SK-N-SH (cell line): ENCODE results near the gene SPTLC1. TPM values are rescaled to one million over a fixed set of nuclear protein-coding genes. Genes with fewer than 3 reads are reported as not detected.
"Not testable (repeated sequence)": the region's sequence is repeated elsewhere in the genome, so short reads cannot be mapped to it uniquely, and the experiment has no call there.

Experiments used
- CTCF ChIA-PET: fragments of 300-600, 350-600 bp; formaldehyde crosslinking; extraction: SDS; loops from one replicate; lab custom pipeline; 2021; lab: Yijun Ruan, JAX
- POLR2A ChIA-PET: fragments of 350-600 bp; sonication (Branson Sonifier 250); formaldehyde crosslinking; extraction: SDS; loops from one replicate; lab custom pipeline; 2020; ENCODE audit warnings: antibody characterized with exemption, inconsistent platforms; lab: Yijun Ruan, JAX
- DNase-seq: peaks from one replicate; pipeline ENCODE4 v3.0.0; 2012
- H2AFZ ChIP-seq: fragments of 200-600 bp; sonication (generic); 2 replicates; pipeline ENCODE4 v1.8.1; 2016; ENCODE audit warnings: antibody characterized with exemption, mild to moderate bottlenecking, low read depth
- H3F3A ChIP-seq: fragments of 200-600 bp; sonication (generic); replicated peaks from 2 replicates; pipeline ENCODE3; 2016; ENCODE audit warnings: antibody characterized with exemption, mild to moderate bottlenecking; ENCODE audit not compliant: insufficient read depth
- H3K27ac ChIP-seq, 2 experiments: fragments of 200-500 bp in 1 of 2; fragments of 200-600 bp in 1 of 2; sonication (Bioruptor generic) in 1 of 2; sonication (generic), shearing (Covaris generic) in 1 of 2; 2 replicates each; pipeline versions ENCODE4 v1.5.1 to v1.6.1; 2014 to 2016; ENCODE audit warnings: low read depth in 2 of 2, inconsistent platforms in 1 of 2, low read length in 1 of 2, mild to moderate bottlenecking in 1 of 2, mixed read lengths in 1 of 2
- H3K27me3 ChIP-seq: fragments of 200-600 bp; sonication (generic), shearing (Covaris generic); 2 replicates; pipeline ENCODE4 v1.6.1; 2016; ENCODE audit warnings: mixed run types; ENCODE audit not compliant: insufficient read depth
- H3K36me3 ChIP-seq, 2 experiments: fragments of 200-500 bp in 1 of 2; fragments of 200-600 bp in 1 of 2; sonication (Bioruptor generic) in 1 of 2; sonication (generic) in 1 of 2; replicated peaks in 1 of 2; 2 replicates each; pipeline versions ENCODE3 to v1.5.1; 2014 to 2016; ENCODE audit warnings: low read length in 1 of 2, mild to moderate bottlenecking in 1 of 2; ENCODE audit not compliant: insufficient read depth in 2 of 2, control insufficient read depth in 1 of 2
- H3K4me1 ChIP-seq, 2 experiments: fragments of 200-500 bp in 1 of 2; fragments of 200-600 bp in 1 of 2; sonication (Bioruptor generic) in 1 of 2; sonication (generic), shearing (Covaris generic) in 1 of 2; 2 replicates each; pipeline versions ENCODE4 v1.5.1 to v1.6.1; 2014 to 2016; ENCODE audit warnings: low read depth in 1 of 2, low read length in 1 of 2, mixed run types in 1 of 2; ENCODE audit not compliant: insufficient read depth in 2 of 2, control insufficient read depth in 1 of 2
- H3K4me2 ChIP-seq: fragments of 200-600 bp; sonication (generic), shearing (Covaris generic); 2 replicates; pipeline ENCODE4 v1.6.1; 2017; ENCODE audit warnings: mixed run types
- H3K4me3 ChIP-seq, 2 experiments: fragments of 200-500 bp in 1 of 2; fragments of 200-600 bp in 1 of 2; sonication (Bioruptor generic) in 1 of 2; sonication (generic), shearing (Covaris generic) in 1 of 2; 2 replicates each; pipeline versions ENCODE4 v1.5.1 to v1.8.1; 2014 to 2016; ENCODE audit warnings: low read depth in 2 of 2, inconsistent platforms in 1 of 2, low read length in 1 of 2, mild to moderate bottlenecking in 1 of 2, mixed read lengths in 1 of 2, moderate library complexity in 1 of 2
- H3K79me2 ChIP-seq: fragments of 200-600 bp; sonication (generic); 2 replicates; pipeline ENCODE4 v1.8.1; 2017; ENCODE audit warnings: mild to moderate bottlenecking; ENCODE audit not compliant: insufficient read depth
- H3K9ac ChIP-seq: fragments of 200-600 bp; sonication (generic); 2 replicates; pipeline ENCODE4 v1.6.1; 2017; ENCODE audit warnings: mixed run types
- H3K9me2 ChIP-seq: fragments of 200-600 bp; sonication (generic); 2 replicates; pipeline ENCODE4 v1.6.1; 2017; ENCODE audit warnings: mixed run types
- H3K9me3 ChIP-seq: fragments of 200-600 bp; sonication (generic); 2 replicates; pipeline ENCODE4 v1.6.1; 2017; ENCODE audit warnings: mixed run types, mild to moderate bottlenecking, moderate library complexity
- H4K20me1 ChIP-seq: fragments of 200-600 bp; sonication (generic); 2 replicates; pipeline ENCODE4 v1.6.1; 2017; ENCODE audit warnings: mild to moderate bottlenecking, mixed run types; ENCODE audit not compliant: insufficient read depth
- EP300 ChIP-seq, 2 experiments: IDR thresholded peaks; 2 replicates each; pipeline versions ENCODE4 v1.4.0 to v1.6.1; 2012; ENCODE audit warnings: borderline replicate concordance in 1 of 2, low read depth in 1 of 2, low read length in 1 of 2
- EZH2phosphoT487 ChIP-seq: fragments of 200-600 bp; sonication (generic); IDR thresholded peaks from 2 replicates; pipeline ENCODE4 v1.6.1; 2017; ENCODE audit warnings: low read depth, mixed run types, mild to moderate bottlenecking, antibody characterized with exemption, moderate library complexity, borderline replicate concordance
- FOSL2 ChIP-seq: IDR thresholded peaks from 2 replicates; pipeline ENCODE4 v1.4.0; 2012; ENCODE audit warnings: low read depth, mild to moderate bottlenecking, moderate library complexity, borderline replicate concordance
- FOXM1 ChIP-seq: IDR thresholded peaks from 2 replicates; pipeline ENCODE4 v1.4.0; 2012; ENCODE audit warnings: low read depth, mild to moderate bottlenecking
- GATA2 ChIP-seq: sonication (generic); formaldehyde crosslinking; IDR thresholded peaks from 2 replicates; pipeline ENCODE4 v1.5.0; 2020; ENCODE audit warnings: mild to moderate bottlenecking, missing genetic modification reagents
- JUND ChIP-seq: IDR thresholded peaks from 2 replicates; pipeline ENCODE4 v1.4.0; 2012
- MXI1 ChIP-seq: IDR thresholded peaks from 2 replicates; pipeline ENCODE4 v1.6.1; 2012; ENCODE audit warnings: mild to moderate bottlenecking, low read depth, low read length, improper control_type of control experiment
- RFX5 ChIP-seq: IDR thresholded peaks from 2 replicates; pipeline ENCODE4 v1.6.1; 2012; ENCODE audit warnings: mild to moderate bottlenecking, improper control_type of control experiment, low read length
- RXRA ChIP-seq: IDR thresholded peaks from 2 replicates; pipeline ENCODE4 v1.4.0; 2012; ENCODE audit warnings: low read depth, mild to moderate bottlenecking, borderline replicate concordance
- SIN3A ChIP-seq: IDR thresholded peaks from 2 replicates; pipeline ENCODE4 v1.6.1; 2012; ENCODE audit warnings: low read depth, mild to moderate bottlenecking, low read length, moderate library complexity, borderline replicate concordance
- SMC3 ChIP-seq: IDR thresholded peaks from 2 replicates; pipeline ENCODE4 v1.6.1; 2012; ENCODE audit warnings: low read depth, low read length, improper control_type of control experiment
- TAF1 ChIP-seq: IDR thresholded peaks from 2 replicates; pipeline ENCODE4 v1.6.1; 2012; ENCODE audit warnings: low read depth, mild to moderate bottlenecking, low read length, moderate library complexity, borderline replicate concordance
- TEAD4 ChIP-seq: IDR thresholded peaks from 2 replicates; pipeline ENCODE4 v1.4.0; 2012; ENCODE audit warnings: mild to moderate bottlenecking, borderline replicate concordance; ENCODE audit not compliant: insufficient read depth
- YY1 ChIP-seq: IDR thresholded peaks from 2 replicates; pipeline ENCODE4 v1.4.0; 2012; ENCODE audit warnings: low read depth, mild to moderate bottlenecking
- WGBS: methylation state at CpG from one replicate; pipeline ENCODE4 v1.1.6; 2017; ENCODE audit warnings: low lambda C conversion rate; 5-methylcytosine and 5-hydroxymethylcytosine counted together
- polyA plus RNA-seq, 3 experiments: library from polyadenylated mRNA; depleted of rRNA; stranded (reverse); fragments of >200 nt; gene quantifications; 2 replicates each; pipeline ENCODE4 v1.2.3, GENCODE V29; 2012
- TF ChIP-seq, protein P1 (sequence below): fragments of 200-600 bp; sonication (generic); IDR thresholded peaks from 2 replicates; pipeline ENCODE4 v1.6.1; 2017; ENCODE audit warnings: antibody characterized with exemption, mild to moderate bottlenecking, moderate library complexity
- TF ChIP-seq, protein P2 (sequence below): IDR thresholded peaks from 2 replicates; pipeline ENCODE4; 2012
- TF ChIP-seq, protein P3 (sequence below): IDR thresholded peaks from 2 replicates; pipeline ENCODE4 v1.4.0; 2012; ENCODE audit warnings: low read depth, borderline replicate concordance
- TF ChIP-seq, protein P4 (sequence below): fragments of 150-350 bp; IDR thresholded peaks from 2 replicates; pipeline ENCODE4 v1.6.1; 2017; ENCODE audit warnings: antibody characterized with exemption, low read length, low read depth, borderline replicate concordance
- TF ChIP-seq, protein P5 (sequence below): fragments of 150-350 bp; IDR thresholded peaks from 2 replicates; pipeline ENCODE4 v1.6.1; 2016; ENCODE audit warnings: mild to moderate bottlenecking, low read depth, low read length

The SPTLC1 gene
- polyA plus RNA-seq, 1 of the 3 experiments (the other 2 are of a cell fraction): 53.9 TPM

DNA sequence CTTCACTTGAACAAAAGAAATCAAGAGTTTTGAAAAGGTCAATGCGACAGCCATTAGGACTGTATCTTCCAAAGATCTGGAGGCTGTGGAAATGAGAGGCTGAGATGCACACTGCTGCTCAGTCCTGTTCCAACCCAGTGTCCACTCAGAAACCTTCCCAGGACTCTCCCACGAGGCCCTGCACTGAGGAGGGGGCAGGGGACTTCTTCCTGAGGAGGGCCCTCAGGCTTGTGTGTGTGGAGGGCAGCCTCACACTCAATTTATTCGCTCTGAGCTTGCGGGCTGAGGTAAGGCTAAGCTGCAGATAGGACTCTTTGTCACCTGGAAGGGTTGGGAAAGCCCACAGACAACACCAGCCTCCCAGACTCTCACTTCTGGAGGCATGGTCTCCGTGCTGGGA is 95.6 kb downstream of the SPTLC1 start (continued):
- TF ChIP-seq, protein P1, sequence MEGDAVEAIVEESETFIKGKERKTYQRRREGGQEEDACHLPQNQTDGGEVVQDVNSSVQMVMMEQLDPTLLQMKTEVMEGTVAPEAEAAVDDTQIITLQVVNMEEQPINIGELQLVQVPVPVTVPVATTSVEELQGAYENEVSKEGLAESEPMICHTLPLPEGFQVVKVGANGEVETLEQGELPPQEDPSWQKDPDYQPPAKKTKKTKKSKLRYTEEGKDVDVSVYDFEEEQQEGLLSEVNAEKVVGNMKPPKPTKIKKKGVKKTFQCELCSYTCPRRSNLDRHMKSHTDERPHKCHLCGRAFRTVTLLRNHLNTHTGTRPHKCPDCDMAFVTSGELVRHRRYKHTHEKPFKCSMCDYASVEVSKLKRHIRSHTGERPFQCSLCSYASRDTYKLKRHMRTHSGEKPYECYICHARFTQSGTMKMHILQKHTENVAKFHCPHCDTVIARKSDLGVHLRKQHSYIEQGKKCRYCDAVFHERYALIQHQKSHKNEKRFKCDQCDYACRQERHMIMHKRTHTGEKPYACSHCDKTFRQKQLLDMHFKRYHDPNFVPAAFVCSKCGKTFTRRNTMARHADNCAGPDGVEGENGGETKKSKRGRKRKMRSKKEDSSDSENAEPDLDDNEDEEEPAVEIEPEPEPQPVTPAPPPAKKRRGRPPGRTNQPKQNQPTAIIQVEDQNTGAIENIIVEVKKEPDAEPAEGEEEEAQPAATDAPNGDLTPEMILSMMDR: no peak
- TF ChIP-seq RXRA (no peak), SMC3 (no peak), GATA2 (CRISPR knock-in tag) (no peak), RFX5 (no peak), JUND (no peak)

DNA sequence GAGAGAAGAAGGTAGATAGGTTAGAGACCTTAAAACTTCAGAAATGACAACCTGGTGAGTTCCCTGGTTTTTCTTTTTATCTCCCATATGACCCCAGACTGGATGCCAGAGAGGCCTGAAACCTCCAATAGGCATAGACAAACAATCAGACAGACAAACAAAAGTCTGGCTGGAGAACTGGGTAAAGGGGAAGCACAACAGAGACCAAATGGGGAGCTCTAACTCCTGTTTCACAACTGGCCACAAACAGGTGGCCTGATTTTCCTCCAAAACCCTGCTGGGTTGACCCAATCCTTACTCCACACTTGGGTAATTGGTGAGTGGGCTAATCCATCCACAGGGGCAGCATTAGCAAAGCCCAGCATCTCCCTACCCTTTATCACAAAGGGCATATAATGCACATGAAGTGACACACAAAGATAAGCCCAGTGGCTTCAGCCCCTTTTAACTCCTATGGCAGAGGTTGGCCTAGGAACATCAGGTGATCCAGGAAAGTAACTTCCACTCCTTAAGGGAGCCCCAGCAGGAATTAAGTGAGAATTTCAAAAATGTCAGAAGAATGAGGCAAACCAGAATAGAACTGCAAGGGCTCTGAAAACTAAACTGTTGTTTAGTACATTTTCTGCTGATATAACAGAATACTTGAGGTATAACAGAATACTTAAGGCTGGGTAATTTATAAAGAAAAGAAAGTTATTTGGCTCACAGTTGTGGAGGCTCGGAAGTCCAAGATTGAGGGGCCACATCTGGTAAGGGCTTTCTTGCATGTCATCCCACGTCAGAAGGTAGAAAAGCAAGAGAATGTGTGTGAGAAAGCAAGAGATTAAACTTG is 104.3 kb downstream of the SPTLC1 start:
- ChIA-PET POLR2A (no interaction called here), CTCF (no interaction called here)
- H3K36me3 ChIP-seq: no peaks in the 10 kb centered on the region
- H3K4me2 ChIP-seq: no peak overlapping the region
- no peaks in the 10 kb centered on the region for H3K9me2 ChIP-seq
- no peaks in the 10 kb centered on the region for H3K79me2 ChIP-seq
- no peaks in the 10 kb centered on the region for H3K9me3 ChIP-seq
- no peak overlapping the region for H3K27ac ChIP-seq
- H3K4me3 ChIP-seq: no peak overlapping the region
- H3K4me1 ChIP-seq: no peaks in the 10 kb centered on the region
- TF ChIP-seq, protein P2, sequence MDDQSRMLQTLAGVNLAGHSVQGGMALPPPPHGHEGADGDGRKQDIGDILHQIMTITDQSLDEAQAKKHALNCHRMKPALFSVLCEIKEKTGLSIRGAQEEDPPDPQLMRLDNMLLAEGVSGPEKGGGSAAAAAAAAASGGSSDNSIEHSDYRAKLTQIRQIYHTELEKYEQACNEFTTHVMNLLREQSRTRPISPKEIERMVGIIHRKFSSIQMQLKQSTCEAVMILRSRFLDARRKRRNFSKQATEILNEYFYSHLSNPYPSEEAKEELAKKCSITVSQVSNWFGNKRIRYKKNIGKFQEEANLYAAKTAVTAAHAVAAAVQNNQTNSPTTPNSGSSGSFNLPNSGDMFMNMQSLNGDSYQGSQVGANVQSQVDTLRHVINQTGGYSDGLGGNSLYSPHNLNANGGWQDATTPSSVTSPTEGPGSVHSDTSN: no peak
- TF ChIP-seq TEAD4 (no peak), SIN3A (no peak), FOSL2 (no peak), EZH2phosphoT487 (no peak), RFX5 (no peak), EP300 (IDR thresholded peaks at IDR 0.05; ENCODE audit: borderline replicate concordance in 1 of 2, low read depth in 1 of 2, low read length in 1 of 2) (no peak), YY1 (no peak), TAF1 (no peak), MXI1 (no peak), FOXM1 (no peak)
- TF ChIP-seq, protein P3, sequence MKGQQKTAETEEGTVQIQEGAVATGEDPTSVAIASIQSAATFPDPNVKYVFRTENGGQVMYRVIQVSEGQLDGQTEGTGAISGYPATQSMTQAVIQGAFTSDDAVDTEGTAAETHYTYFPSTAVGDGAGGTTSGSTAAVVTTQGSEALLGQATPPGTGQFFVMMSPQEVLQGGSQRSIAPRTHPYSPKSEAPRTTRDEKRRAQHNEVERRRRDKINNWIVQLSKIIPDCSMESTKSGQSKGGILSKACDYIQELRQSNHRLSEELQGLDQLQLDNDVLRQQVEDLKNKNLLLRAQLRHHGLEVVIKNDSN: no peak
- TF ChIP-seq, protein P4, sequence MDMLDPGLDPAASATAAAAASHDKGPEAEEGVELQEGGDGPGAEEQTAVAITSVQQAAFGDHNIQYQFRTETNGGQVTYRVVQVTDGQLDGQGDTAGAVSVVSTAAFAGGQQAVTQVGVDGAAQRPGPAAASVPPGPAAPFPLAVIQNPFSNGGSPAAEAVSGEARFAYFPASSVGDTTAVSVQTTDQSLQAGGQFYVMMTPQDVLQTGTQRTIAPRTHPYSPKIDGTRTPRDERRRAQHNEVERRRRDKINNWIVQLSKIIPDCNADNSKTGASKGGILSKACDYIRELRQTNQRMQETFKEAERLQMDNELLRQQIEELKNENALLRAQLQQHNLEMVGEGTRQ: no peak
- TF ChIP-seq, protein P5, sequence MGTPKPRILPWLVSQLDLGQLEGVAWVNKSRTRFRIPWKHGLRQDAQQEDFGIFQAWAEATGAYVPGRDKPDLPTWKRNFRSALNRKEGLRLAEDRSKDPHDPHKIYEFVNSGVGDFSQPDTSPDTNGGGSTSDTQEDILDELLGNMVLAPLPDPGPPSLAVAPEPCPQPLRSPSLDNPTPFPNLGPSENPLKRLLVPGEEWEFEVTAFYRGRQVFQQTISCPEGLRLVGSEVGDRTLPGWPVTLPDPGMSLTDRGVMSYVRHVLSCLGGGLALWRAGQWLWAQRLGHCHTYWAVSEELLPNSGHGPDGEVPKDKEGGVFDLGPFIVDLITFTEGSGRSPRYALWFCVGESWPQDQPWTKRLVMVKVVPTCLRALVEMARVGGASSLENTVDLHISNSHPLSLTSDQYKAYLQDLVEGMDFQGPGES: no peak
- H2AFZ ChIP-seq: no peak overlapping the region
- 51% methylated on average over 2 of the region's 2 CpGs for WGBS
- H4K20me1 ChIP-seq: no peaks in the 10 kb centered on the region
- no peak for DNase-seq
- H3K9ac ChIP-seq: no peak overlapping the region
- no peaks in the 10 kb centered on the region for H3K27me3 ChIP-seq
- no peaks in the 10 kb centered on the region for H3F3A ChIP-seq

DNA sequence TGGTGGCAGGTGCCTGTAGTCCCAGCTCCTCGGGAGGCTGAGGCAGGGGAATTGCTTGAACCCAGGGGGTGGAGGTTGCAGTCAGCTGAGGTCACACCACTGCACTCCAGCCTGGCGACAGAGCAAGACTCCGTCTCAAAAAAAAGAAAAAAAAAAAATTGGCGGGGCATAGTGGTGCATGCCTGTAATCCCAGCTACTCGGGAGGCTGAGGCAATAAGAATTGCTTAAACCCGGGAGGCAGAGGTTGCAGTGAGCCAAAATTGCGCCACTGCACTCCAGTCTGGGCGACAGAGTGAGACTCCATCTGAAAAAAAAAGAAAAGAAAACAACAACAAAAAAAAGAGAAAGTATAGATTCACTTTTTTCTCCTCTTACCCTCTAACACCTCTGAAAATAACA is 105.0 kb downstream of the SPTLC1 start:
- H3K9ac ChIP-seq, H3K9me2 ChIP-seq, H3K27me3 ChIP-seq, CTCF ChIA-PET, H3K79me2 ChIP-seq, H3K4me1 ChIP-seq, H3K4me3 ChIP-seq, H3K36me3 ChIP-seq, H3K27ac ChIP-seq, DNase-seq, H3K4me2 ChIP-seq, H4K20me1 ChIP-seq, POLR2A ChIA-PET, H3K9me3 ChIP-seq, H2AFZ ChIP-seq, H3F3A ChIP-seq: not testable (repeated sequence)
- 59% methylated on average over 8 of the region's 8 CpGs for WGBS
